H1 (cell line): ENCODE results near the gene TMEM59L. TPM values are rescaled to one million over a fixed set of nuclear protein-coding genes. Genes with fewer than 3 reads are reported as not detected.
A peak's percentile ranks its signal among the peaks of the same experiment; 100 is the strongest.

ENCODE experiments used
- MAX ChIP-seq: IDR thresholded peaks from 2 replicates; pipeline ENCODE4 v1.6.1; 2012; ENCODE audit warnings: inconsistent platforms
- RNF2 ChIP-seq: fragments of 200-900, 300-1000 bp; sonication (generic); IDR thresholded peaks from 2 replicates; pipeline ENCODE4 v1.7.1; 2016; ENCODE audit warnings: borderline replicate concordance, low read depth, mild to moderate bottlenecking, antibody characterized with exemption, low read length; ENCODE audit not compliant: poor library complexity, severe bottlenecking; ENCODE audit errors: missing control alignments
- TBP ChIP-seq: IDR thresholded peaks from 2 replicates; pipeline ENCODE4 v1.6.1; 2011; ENCODE audit warnings: low read depth, low read length, improper control_type of control experiment
- polyA plus RNA-seq, 7 experiments: library from polyadenylated mRNA; depleted of rRNA in 3 of 7; stranded (reverse) in 5 of 7; unstranded in 2 of 7; fragments of >200 nt in 5 of 7; fragments of 200-250 nt in 2 of 7; gene quantifications; 1 replicate in 5 of 7; 2 replicates in 1 of 7; 4 replicates in 1 of 7; pipeline versions ENCODE4 v1.2.1 to v1.2.3, GENCODE V29; 2011 to 2013; ENCODE audit warnings: missing spikeins in 2 of 7, mixed read lengths in 2 of 7
- total RNA-seq: library from RNA; stranded (reverse); fragmentation: NEBNext Ultra II Directional; extraction: Animal tissue kit (Norgen Biotek cat#: 25700); gene quantifications from 2 replicates; pipeline ENCODE4 v1.2.1, GENCODE V29; 2021

Gene TMEM59L
- total and polyA plus RNA-seq, 2 of the 8 experiments (the other 6 are each of a cell fraction or from before 2014, with no cell fraction given) = 4.0 to 12.2 TPM

- TF ChIP-seq RNF2 (no peak), MAX (peak; percentile 86), TBP (peak; percentile 85)
- TF ChIP-seq, all 59 proteins: peak for 15
Measured at GRCh38 chr19:18590273-18591272, 22.1 kb upstream of the TMEM59L start (continued).
